Measurements from ENCODE around the gene ZNF638.

The ZNF638 gene

DNA sequence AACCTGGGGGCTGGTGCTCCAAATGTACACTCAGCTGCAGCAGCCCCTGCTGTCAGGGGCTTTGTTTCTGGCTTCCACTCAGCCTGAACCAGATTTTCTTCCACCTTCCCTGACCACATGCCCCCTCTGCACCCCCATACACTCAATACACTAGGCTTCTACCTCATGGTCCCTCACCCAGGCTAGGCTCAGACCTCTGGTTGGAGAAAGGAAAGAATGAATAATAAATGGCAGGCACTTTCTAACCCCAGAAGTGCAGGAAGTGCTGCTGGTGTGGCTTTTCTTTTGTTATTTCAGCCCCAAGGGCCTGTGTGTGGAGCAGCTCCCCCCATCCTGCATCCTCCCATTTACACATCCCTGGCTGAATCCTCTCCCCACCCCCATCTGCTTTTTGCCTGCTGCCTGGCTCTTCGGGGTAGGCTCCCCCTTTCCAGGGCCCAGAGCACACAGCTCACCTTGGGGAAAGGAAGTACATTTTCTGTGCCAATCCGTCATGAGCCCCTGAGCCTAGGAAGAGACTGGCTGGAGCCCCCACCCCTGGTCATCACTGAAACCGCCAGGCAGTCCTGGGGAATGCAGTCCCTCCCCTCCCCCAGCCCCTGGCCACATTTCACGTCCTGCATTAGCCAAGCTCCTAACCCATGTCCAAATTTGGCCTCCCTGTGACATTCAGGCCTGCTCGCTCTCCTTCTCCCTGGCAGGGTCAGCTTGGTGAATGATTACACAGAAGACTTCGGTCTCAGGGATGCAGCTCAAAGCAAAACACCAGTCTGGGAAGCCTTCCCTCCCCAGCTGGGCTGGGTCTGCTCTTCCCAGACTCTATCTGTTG is 124.4 kb downstream of the ZNF638 start:
- H3K27ac ChIP-seq, result no peak overlapping the region
- TF ChIP-seq ZFX (IDR thresholded peaks at IDR 0.05) (no peak), CTCF (conservative IDR thresholded peaks at IDR 0.05) (no peak)

GRCh38 chr2:71456617-71457016 is 125.0 kb downstream of the ZNF638 start:
- TF ChIP-seq ZFX (IDR thresholded peaks at IDR 0.05) (no peak), CTCF (conservative IDR thresholded peaks at IDR 0.05) (no peak)
- H3K27ac ChIP-seq, result no peak overlapping the region

DNA sequence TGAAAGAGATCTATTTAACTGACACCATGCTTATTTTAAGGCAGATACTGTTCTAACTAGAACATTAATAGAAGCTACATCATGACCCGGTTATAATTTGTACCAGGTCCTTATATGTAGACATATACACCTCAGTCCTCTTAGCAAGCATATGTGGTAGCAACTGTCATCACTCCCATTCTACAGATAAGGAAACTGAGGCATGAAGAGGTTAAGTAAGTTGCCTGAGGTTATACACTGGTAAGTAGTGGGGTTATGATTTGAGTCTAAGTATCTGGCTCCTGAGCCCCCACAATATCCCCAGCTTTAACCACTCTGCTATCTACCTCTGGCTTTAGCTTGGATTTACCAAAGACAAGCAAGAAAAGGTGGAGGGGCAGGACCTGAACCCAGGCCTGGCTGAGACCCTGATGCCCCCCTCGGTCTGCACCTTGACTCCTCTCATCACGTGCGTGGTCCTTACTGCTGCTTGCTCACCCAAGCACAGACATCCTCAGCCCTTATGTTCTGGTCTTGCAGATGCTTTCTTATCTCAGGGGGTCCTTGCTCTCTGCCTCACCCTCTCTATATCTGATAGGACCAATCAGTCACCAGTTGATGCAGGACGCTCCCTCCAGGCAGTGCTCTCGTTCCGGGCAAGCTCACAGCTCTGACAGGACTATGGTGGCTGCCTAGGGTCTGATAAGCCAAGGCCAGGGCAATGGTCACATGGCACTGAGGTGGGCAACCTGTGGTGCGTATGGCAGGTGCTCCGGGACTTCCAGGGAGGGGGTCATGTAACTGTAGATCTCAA is 125.7 kb downstream of the ZNF638 start:
- no peak overlapping the region for H3K27ac ChIP-seq
- TF ChIP-seq ZFX (IDR thresholded peaks at IDR 0.05), result no peak
- no peak for TF ChIP-seq CTCF (conservative IDR thresholded peaks at IDR 0.05)

GRCh38 chr2:71457923-71458322 is 126.3 kb downstream of the ZNF638 start:
- H3K27ac ChIP-seq, result no peak overlapping the region
- TF ChIP-seq CTCF (conservative IDR thresholded peaks at IDR 0.05) (no peak), ZFX (IDR thresholded peaks at IDR 0.05) (no peak)

DNA sequence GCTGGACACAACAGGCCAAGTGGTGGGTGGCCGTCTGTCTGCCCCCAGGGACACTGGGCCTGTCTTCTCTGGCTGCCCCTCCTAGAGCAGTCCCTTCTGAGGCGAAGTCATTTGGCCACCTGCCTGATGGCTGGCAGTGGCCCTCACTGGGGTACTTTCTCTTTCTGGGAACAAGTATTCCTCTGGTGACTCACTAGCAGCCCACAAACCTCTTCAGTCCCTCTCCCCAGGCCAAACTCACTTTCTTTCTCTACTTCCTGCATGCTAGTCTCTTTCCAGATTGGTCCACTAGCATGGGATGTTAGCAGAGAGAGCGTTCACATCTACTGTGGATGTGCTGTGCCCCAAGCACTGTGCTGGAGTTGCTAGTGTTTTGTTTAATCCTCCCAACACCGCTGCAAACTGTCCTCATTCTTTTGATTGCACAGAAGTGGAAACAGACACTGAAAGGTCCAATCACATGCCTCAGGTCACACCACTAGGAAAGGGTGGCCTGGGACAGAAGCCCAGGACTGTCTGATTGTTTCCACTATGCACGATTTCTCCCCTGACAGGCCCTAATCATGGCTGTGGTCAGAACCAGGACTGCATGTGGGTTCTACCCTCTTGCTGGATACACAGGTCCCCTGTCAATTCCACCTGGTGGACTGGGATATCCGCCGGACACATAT is 127.0 kb downstream of the ZNF638 start:
- H3K27ac ChIP-seq, result no peak overlapping the region
- TF ChIP-seq ZFX (IDR thresholded peaks at IDR 0.05) (no peak), CTCF (conservative IDR thresholded peaks at IDR 0.05) (no peak)

- TF ChIP-seq ZFX (IDR thresholded peaks at IDR 0.05) (no peak), CTCF (conservative IDR thresholded peaks at IDR 0.05) (no peak)
- H3K27ac ChIP-seq, result no peak overlapping the region
Measured at GRCh38 chr2:71459084-71459431, 127.5 kb downstream of the ZNF638 start.

DNA sequence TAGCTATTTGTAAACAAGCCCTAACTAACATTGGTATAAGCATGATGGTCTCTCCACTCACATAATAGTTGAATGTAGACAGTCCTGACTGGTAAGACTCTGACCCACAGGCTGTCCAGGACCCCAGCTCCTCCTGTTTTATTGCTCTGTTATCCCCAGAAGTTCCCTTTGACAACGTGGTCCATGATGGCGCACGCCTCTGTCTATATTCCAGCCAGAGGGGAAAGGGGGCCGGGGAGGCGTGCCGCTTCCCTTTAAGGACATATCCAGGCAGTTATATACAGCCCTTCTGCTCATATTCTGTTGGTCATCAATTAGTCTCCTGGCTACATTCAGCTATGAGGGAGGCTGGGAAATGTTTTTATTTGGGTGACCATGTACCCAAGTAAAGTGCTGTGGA is 128.5 kb downstream of the ZNF638 start:
- no peak overlapping the region for H3K27ac ChIP-seq
- TF ChIP-seq ZFX (IDR thresholded peaks at IDR 0.05) (no peak), CTCF (conservative IDR thresholded peaks at IDR 0.05) (no peak)

Measured in C4-2B (cell line).